SK-N-SH (cell line): ENCODE data around the gene GTF3C2.

Source experiments
- CTCF ChIP-seq: fragments of 200-600 bp; sonication (generic); IDR thresholded peaks from 2 replicates; pipeline ENCODE4 v1.6.1; 2017; ENCODE audit warnings: antibody characterized with exemption, mild to moderate bottlenecking, moderate library complexity
- NFIC ChIP-seq: IDR thresholded peaks from 2 replicates; pipeline ENCODE4 v1.4.0; 2012; ENCODE audit warnings: borderline replicate concordance
- TAF1 ChIP-seq: IDR thresholded peaks from 2 replicates; pipeline ENCODE4 v1.6.1; 2012; ENCODE audit warnings: low read depth, mild to moderate bottlenecking, low read length, moderate library complexity, borderline replicate concordance

GRCh38 chr2:27314709-27315108 is 41.9 kb downstream of the GTF3C2 start:
- TF ChIP-seq NFIC (no peak), CTCF (no peak), TAF1 (no peak)
